Body of pancreas (tissue), 4 donors: ENCODE measurements around the gene FOS.

ENCODE experiments used
- POLR2A ChIP-seq, 3 donors: fragments of 450-650 bp; IDR thresholded peaks; one replicate each; pipeline ENCODE4 v1.6.1; 2016; ENCODE audit warnings: antibody characterized with exemption in 3 of 3, mild to moderate bottlenecking in 2 of 3
- TF ChIP-seq, protein P1 (sequence below), 7 experiments: fragments of 450-650 bp in 4 of 7; fragments of 200-600 bp in 3 of 7; sonication (generic) in 3 of 7; IDR thresholded peaks; one replicate each; pipeline ENCODE4 v1.5.1; 2016 to 2019; ENCODE audit warnings: antibody characterized with exemption in 7 of 7

DNA sequence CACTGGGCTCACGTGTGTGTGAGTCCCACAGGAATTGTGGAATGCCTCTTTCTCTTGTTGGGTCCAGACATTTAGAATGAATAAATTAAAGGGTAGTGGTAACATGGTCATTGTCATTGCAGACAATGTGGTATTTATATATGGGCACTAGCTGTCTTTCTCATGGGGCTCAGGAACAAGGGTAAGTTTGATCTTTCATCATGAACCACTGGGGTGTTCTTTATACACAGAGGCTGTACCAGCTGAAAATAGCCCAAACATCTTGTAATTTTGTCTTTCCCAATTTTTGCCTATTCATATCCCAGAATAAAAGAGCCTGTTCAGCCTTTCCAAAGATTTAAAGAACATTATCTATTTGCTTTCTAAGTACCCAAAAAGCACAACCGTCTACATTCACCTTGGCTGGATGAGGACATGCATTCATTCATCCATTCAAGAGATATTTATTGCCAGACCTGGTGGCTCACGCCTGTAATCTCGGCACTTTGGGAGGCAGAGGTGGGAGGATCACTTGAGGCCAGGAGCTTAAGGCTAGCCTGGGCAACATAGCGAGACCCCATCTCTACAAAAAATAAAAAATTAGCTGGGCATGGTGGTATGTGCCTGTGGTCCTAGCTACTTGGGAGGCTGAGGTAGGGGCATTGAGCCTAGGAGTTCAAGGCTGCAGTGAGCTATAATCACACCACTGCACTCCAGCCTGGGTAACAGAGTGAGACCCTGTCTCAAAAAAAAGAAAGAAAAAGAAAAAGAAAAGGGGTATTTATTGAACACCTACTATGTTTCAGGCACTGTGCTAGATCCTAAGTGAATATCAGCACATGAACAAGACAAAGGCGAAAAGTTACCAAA, 4.4 kb upstream of the FOS start:
- TF ChIP-seq, protein P1, sequence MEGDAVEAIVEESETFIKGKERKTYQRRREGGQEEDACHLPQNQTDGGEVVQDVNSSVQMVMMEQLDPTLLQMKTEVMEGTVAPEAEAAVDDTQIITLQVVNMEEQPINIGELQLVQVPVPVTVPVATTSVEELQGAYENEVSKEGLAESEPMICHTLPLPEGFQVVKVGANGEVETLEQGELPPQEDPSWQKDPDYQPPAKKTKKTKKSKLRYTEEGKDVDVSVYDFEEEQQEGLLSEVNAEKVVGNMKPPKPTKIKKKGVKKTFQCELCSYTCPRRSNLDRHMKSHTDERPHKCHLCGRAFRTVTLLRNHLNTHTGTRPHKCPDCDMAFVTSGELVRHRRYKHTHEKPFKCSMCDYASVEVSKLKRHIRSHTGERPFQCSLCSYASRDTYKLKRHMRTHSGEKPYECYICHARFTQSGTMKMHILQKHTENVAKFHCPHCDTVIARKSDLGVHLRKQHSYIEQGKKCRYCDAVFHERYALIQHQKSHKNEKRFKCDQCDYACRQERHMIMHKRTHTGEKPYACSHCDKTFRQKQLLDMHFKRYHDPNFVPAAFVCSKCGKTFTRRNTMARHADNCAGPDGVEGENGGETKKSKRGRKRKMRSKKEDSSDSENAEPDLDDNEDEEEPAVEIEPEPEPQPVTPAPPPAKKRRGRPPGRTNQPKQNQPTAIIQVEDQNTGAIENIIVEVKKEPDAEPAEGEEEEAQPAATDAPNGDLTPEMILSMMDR (IDR thresholded peaks at IDR 0.05), result no peak
- TF ChIP-seq POLR2A (IDR thresholded peaks at IDR 0.05), result no peak
